Psoas muscle (tissue), 8 donors: ENCODE results near the gene PRKCA. TPM values are rescaled to one million over a fixed set of nuclear protein-coding genes. Genes with fewer than 3 reads are reported as not detected.

ENCODE experiments used
- ATAC-seq, 4 donors: fragments of 200-7000 bp; cut with Tn5 transposase; one replicate each; pipeline ENCODE4 v1.9.1; 2020; ENCODE audit warnings: moderate library complexity in 3 of 4, mild to moderate bottlenecking in 2 of 4
- DNase-seq, 2 donors: peaks; one replicate each; pipeline ENCODE4 v3.0.0-alpha.2; 2020
- H3K27ac ChIP-seq: fragments of 200-600 bp; one replicate; pipeline ENCODE4 v1.8.0; 2022
- H3K27me3 ChIP-seq, 3 donors: fragments of 200-600 bp in 1 of 3; one replicate each; pipeline versions ENCODE4 v1.6.1 to v1.8.0; 2013 to 2022; ENCODE audit warnings: low read length in 2 of 3, mild to moderate bottlenecking in 2 of 3, moderate library complexity in 1 of 3; ENCODE audit not compliant: insufficient read depth in 3 of 3
- H3K36me3 ChIP-seq, 2 donors: fragments of 200-600 bp in 1 of 2; one replicate each; pipeline versions ENCODE4 v1.6.1 to v1.8.0; 2013 to 2022; ENCODE audit warnings: low read depth in 1 of 2, mild to moderate bottlenecking in 1 of 2, moderate library complexity in 1 of 2; ENCODE audit not compliant: insufficient read depth in 1 of 2
- H3K4me1 ChIP-seq: fragments of 200-600 bp; one replicate; pipeline ENCODE4 v1.8.0; 2022
- H3K4me3 ChIP-seq: fragments of 200-600 bp; one replicate; pipeline ENCODE4 v1.8.0; 2022; ENCODE audit warnings: mild to moderate bottlenecking
- H3K9me3 ChIP-seq: fragments of 200-600 bp; one replicate; pipeline ENCODE4 v1.8.0; 2022
- WGBS, 3 donors: extraction: QIAGEN DNeasy Blood & Tissue Kit; methylation state at CpG; one replicate each; pipeline versions ENCODE4 v1.1.6 to v1.1.7; 2013; 5-methylcytosine and 5-hydroxymethylcytosine counted together
- intact Hi-C, 2 donors: fragments of 100-400 bp; cut with DNase I; formaldehyde crosslinking; loops; one replicate each; pipeline versions ENCODE4 v1.11.0 to v1.14.2; 2022
- polyA plus RNA-seq, 3 donors: library from polyadenylated mRNA; stranded (reverse); fragments of 200-250 nt; gene quantifications; one replicate each; pipeline ENCODE4 v1.2.3, GENCODE V29; 2013
- total RNA-seq, 4 donors: library from RNA; stranded (reverse); fragmentation: NEBNext Ultra II Directional in 2 of 4; extraction: Animal tissue kit (Norgen Biotek cat#: 25700) in 2 of 4; gene quantifications; one replicate each; pipeline versions ENCODE4 v1.2.1 to v1.2.4, GENCODE V29; 2021 to 2023
- TF ChIP-seq, protein P1 (sequence below): fragments of 200-600 bp; IDR thresholded peaks from one replicate; pipeline ENCODE4 v1.8.0; 2022; ENCODE audit warnings: antibody characterized with exemption
- donor health status: healthy with polysubstance abuse.
- donor health status: DM: no; HTN: no; CAD: no; lungs with moderate emphysema.
- donor health status: Bipolar disorder and iron deficiency.
- donor health status: healthy.
- donor health status: DM: yes; HTN: yes; CAD: no.
- donor health status: DM: no; HTN: no; CAD: no.
- donor health status: DM: no; HTN: no; CAD: no.
- donor health status: DM: yes; HTN: yes; CAD: no.

Gene PRKCA
- total and polyA plus RNA-seq, 7 donors = 0.35 to 15.5 (median 8.2) TPM

DNA sequence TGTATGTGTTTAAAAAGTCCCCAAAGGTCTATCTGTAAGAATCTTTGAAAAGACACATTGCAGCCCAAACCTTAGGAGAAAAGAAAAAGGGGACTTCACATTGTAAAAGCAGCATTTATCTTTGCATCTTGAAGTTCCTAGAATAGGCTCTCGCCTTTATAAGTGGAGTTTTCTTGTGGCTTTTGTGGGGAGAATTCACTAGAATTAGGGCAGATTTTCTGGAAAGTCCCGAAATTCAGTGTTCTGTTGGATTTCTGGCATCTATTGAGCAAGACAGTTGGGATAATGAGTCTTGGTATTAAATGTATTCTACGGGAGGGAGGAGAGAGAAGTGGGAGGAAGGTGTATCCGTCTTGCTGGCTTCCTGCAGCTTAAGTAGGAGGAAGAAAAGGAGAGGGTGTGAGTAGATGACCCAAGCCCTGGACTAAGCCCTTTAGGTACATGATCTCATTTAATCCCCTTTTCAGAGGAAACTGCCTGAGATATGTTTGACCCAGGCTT is 62.6 kb downstream of the PRKCA start:
- Histone ChIP-seq H3K27me3 (no peaks in the 10 kb centered on the region), H3K36me3 (no peaks in the 10 kb centered on the region), H3K27ac (no peak overlapping the region), H3K9me3 (no peaks in the 10 kb centered on the region), H3K4me3 (no peak overlapping the region), H3K4me1 (peaks cover 7% of the 10 kb centered on the region)
- intact Hi-C loops = no loop called here
- DNase-seq (no peak), ATAC-seq (no peak)
- 35 to 48% (median 36%) methylated on average over 4 of the region's 4 CpGs for WGBS, 3 donors
- TF ChIP-seq, protein P1, sequence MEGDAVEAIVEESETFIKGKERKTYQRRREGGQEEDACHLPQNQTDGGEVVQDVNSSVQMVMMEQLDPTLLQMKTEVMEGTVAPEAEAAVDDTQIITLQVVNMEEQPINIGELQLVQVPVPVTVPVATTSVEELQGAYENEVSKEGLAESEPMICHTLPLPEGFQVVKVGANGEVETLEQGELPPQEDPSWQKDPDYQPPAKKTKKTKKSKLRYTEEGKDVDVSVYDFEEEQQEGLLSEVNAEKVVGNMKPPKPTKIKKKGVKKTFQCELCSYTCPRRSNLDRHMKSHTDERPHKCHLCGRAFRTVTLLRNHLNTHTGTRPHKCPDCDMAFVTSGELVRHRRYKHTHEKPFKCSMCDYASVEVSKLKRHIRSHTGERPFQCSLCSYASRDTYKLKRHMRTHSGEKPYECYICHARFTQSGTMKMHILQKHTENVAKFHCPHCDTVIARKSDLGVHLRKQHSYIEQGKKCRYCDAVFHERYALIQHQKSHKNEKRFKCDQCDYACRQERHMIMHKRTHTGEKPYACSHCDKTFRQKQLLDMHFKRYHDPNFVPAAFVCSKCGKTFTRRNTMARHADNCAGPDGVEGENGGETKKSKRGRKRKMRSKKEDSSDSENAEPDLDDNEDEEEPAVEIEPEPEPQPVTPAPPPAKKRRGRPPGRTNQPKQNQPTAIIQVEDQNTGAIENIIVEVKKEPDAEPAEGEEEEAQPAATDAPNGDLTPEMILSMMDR = no peak

- WGBS, 3 donors = 80 to 82% (median 80%) methylated on average over 2 of the region's 2 CpGs
- DNase-seq (no peak), ATAC-seq (no peak)
- no peaks in the 10 kb centered on the region for H3K9me3 ChIP-seq
- no peak overlapping the region for H3K27ac ChIP-seq
- no peak overlapping the region for H3K4me3 ChIP-seq
- intact Hi-C loops = no loop called here
- no peaks in the 10 kb centered on the region for H3K27me3 ChIP-seq
- peaks cover 7% of the 10 kb centered on the region for H3K4me1 ChIP-seq
- TF ChIP-seq, protein P1 = no peak
- no peaks in the 10 kb centered on the region for H3K36me3 ChIP-seq
Measured at GRCh38 chr17:66365903-66366302, 63.5 kb downstream of the PRKCA start.

GRCh38 chr17:66367107-66367506 is 64.7 kb downstream of the PRKCA start:
- Histone ChIP-seq H3K4me3 (no peak overlapping the region), H3K9me3 (no peaks in the 10 kb centered on the region), H3K27me3 (no peaks in the 10 kb centered on the region), H3K4me1 (peaks cover 7% of the 10 kb centered on the region), H3K36me3 (no peaks in the 10 kb centered on the region), H3K27ac (no peak overlapping the region)
- TF ChIP-seq, protein P1 = no peak
- intact Hi-C loops = no loop called here
- 76 to 83% (median 82%) methylated on average over 2 of the region's 2 CpGs for WGBS, 3 donors
- ATAC-seq (no peak), DNase-seq (no peak)

DNA sequence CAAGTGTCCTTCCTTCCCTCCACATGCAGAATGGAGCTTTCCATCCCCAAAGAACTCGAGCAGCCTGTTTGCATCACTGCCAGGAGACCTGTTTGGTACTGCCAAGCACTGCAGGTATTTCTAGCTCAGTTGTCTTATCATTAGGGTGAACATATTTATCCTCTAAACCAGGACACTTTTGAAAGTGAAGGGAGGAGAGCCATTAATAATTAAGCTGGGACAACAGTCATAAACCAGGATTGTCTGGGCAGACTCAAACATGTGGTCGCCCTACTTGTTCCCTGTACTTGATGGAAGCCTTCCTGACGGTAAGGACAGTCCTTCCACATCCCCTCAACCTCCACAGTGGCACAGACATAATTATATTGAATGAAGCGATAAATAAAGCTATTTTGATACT is 67.4 kb downstream of the PRKCA start:
- Histone ChIP-seq H3K27me3 (no peaks in the 10 kb centered on the region), H3K4me1 (peaks cover 3% of the 10 kb centered on the region), H3K27ac (no peak overlapping the region), H3K9me3 (no peaks in the 10 kb centered on the region), H3K36me3 (no peaks in the 10 kb centered on the region), H3K4me3 (no peak overlapping the region)
- DNase-seq (no peak), ATAC-seq (no peak)
- intact Hi-C loops = loop anchor here in 1 of 2 donors (5.0 kb wide), 1 partner anchor 37 kb away; no protein-coding TSS in a partner anchor
- 85 to 93% (median 91%) methylated on average over 4 of the region's 4 CpGs for WGBS, 3 donors
- TF ChIP-seq, protein P1 = no peak

GRCh38 chr17:66371561-66371960 is 69.1 kb downstream of the PRKCA start:
- H3K27me3 ChIP-seq = no peaks in the 10 kb centered on the region
- TF ChIP-seq, protein P1 = no peak
- no peak for ATAC-seq
- intact Hi-C loops = loop anchor here in 1 of 2 donors (5.0 kb wide), 1 partner anchor 36 kb away; no protein-coding TSS in a partner anchor
- H3K36me3 ChIP-seq = no peaks in the 10 kb centered on the region
- DNase-seq = no peak
- no peak overlapping the region for H3K4me3 ChIP-seq
- H3K9me3 ChIP-seq = no peaks in the 10 kb centered on the region
- 89 to 92% (median 91%) methylated on average over 7 of the region's 7 CpGs for WGBS, 3 donors
- no peak overlapping the region for H3K27ac ChIP-seq
- H3K4me1 ChIP-seq = no peaks in the 10 kb centered on the region
